HEK293 (cell line): ENCODE data around the gene DGKB.

Experiments used
- ZBTB7A ChIP-seq: fragments of 450-650 bp; formaldehyde crosslinking; IDR thresholded peaks from 2 replicates; pipeline ENCODE4 v1.5.1; 2016; ENCODE audit warnings: low read depth, missing biosample characterization, missing genetic modification characterization
- TF ChIP-seq, protein P1 (sequence below): fragments of 450-650 bp; formaldehyde crosslinking; IDR thresholded peaks from 2 replicates; pipeline ENCODE4 v1.5.1; 2016; ENCODE audit warnings: missing biosample characterization, missing genetic modification characterization

- TF ChIP-seq, protein P1, sequence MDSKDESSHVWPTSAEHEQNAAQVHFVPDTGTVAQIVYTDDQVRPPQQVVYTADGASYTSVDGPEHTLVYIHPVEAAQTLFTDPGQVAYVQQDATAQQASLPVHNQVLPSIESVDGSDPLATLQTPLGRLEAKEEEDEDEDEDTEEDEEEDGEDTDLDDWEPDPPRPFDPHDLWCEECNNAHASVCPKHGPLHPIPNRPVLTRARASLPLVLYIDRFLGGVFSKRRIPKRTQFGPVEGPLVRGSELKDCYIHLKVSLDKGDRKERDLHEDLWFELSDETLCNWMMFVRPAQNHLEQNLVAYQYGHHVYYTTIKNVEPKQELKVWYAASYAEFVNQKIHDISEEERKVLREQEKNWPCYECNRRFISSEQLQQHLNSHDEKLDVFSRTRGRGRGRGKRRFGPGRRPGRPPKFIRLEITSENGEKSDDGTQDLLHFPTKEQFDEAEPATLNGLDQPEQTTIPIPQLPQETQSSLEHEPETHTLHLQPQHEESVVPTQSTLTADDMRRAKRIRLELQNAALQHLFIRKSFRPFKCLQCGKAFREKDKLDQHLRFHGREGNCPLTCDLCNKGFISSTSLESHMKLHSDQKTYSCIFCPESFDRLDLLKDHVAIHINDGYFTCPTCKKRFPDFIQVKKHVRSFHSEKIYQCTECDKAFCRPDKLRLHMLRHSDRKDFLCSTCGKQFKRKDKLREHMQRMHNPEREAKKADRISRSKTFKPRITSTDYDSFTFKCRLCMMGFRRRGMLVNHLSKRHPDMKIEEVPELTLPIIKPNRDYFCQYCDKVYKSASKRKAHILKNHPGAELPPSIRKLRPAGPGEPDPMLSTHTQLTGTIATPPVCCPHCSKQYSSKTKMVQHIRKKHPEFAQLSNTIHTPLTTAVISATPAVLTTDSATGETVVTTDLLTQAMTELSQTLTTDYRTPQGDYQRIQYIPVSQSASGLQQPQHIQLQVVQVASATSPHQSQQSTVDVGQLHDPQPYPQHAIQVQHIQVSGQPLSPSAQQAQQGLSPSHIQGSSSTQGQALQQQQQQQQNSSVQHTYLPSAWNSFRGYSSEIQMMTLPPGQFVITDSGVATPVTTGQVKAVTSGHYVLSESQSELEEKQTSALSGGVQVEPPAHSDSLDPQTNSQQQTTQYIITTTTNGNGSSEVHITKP (tag by site-specific recombination) = no peak
- no peak for TF ChIP-seq ZBTB7A (tag by site-specific recombination)
Measured at GRCh38 chr7:14303536-14303935, 599.0 kb downstream of the DGKB start.
